A673 (cell line): Measurements from ENCODE around the gene STX1A. TPM values are rescaled to one million over a fixed set of nuclear protein-coding genes. Genes with fewer than 3 reads are reported as not detected.

ENCODE experiments used
- BruUV-seq: library from RNA; stranded (reverse); fragments of 400-500 nt; replicated peaks from 2 replicates; lab custom pipeline; 2021; lab: Mats Ljungman, UMichigan
- CTCF ChIA-PET: fragments of 300-600 bp; sonication (Branson Sonifier 250); formaldehyde crosslinking; loops from one replicate; lab custom pipeline; 2022; ENCODE audit warnings: antibody characterized with exemption; lab: Charles Lee
- POLR2A ChIA-PET: fragments of 300-600 bp; sonication (Branson Sonifier 250); formaldehyde crosslinking; loops from one replicate; lab custom pipeline; 2022; ENCODE audit warnings: antibody characterized with exemption; ENCODE audit not compliant: low non-redundant PET; lab: Charles Lee
- DNase-seq: peaks from one replicate; pipeline ENCODE4 v3.0.0-alpha.2; 2015; ENCODE audit warnings: low spot score
- H3K27ac ChIP-seq: fragments of 200-600 bp; sonication (generic); 2 replicates; pipeline ENCODE4 v1.5.1; 2016; ENCODE audit warnings: mixed run types, low read depth, mild to moderate bottlenecking, mixed read lengths, antibody characterized with exemption, low read length; ENCODE audit not compliant: poor library complexity, severe bottlenecking
- H3K27me3 ChIP-seq: fragments of 200-600 bp; sonication (generic); replicated peaks from 2 replicates; pipeline ENCODE4 v1.6.1; 2017; ENCODE audit warnings: mixed run types, low read depth, mild to moderate bottlenecking, mixed read lengths, antibody characterized with exemption, low read length; ENCODE audit not compliant: insufficient read depth, poor library complexity
- H3K36me3 ChIP-seq: fragments of 200-600 bp; sonication (generic); 2 replicates; pipeline ENCODE4 v1.6.1; 2016; ENCODE audit warnings: mixed run types, mild to moderate bottlenecking, mixed read lengths, antibody characterized with exemption, low read length; ENCODE audit not compliant: insufficient read depth, poor library complexity, severe bottlenecking
- H3K4me1 ChIP-seq: fragments of 200-600 bp; sonication (generic); 2 replicates; pipeline ENCODE4 v1.6.1; 2017; ENCODE audit warnings: mixed run types, mild to moderate bottlenecking, mixed read lengths, antibody characterized with exemption, low read length; ENCODE audit not compliant: insufficient read depth, poor library complexity, severe bottlenecking
- H3K4me3 ChIP-seq: fragments of 200-600 bp; sonication (generic); 2 replicates; pipeline ENCODE4 v1.5.1; 2016; ENCODE audit warnings: low read depth, mixed run types, mild to moderate bottlenecking, mixed read lengths, low read length; ENCODE audit not compliant: poor library complexity, severe bottlenecking
- H3K9me3 ChIP-seq: fragments of 200-600 bp; sonication (generic); 2 replicates; pipeline ENCODE4 v1.6.1; 2016; ENCODE audit warnings: mixed run types, low read depth, mild to moderate bottlenecking, mixed read lengths, antibody characterized with exemption, low read length; ENCODE audit not compliant: poor library complexity, severe bottlenecking
- CTCF ChIP-seq: fragments of 300-800, 200-600 bp; sonication (generic); conservative IDR thresholded peaks from 2 replicates; pipeline ENCODE4 v1.5.1; 2017; ENCODE audit warnings: low read depth, mild to moderate bottlenecking, antibody characterized with exemption, low read length, moderate library complexity, mixed read lengths
- EZH2 ChIP-seq: fragments of 200-600 bp; sonication (generic); IDR thresholded peaks from 2 replicates; pipeline ENCODE4 v1.6.1; 2017; ENCODE audit warnings: borderline replicate concordance, low read depth, mild to moderate bottlenecking, mixed read lengths, antibody characterized with exemption, low read length; ENCODE audit not compliant: poor library complexity, severe bottlenecking
- intact Hi-C: fragments of 100-400 bp; cut with micrococcal nuclease; formaldehyde crosslinking; loops from one replicate; pipeline ENCODE4 v1.10.0; 2022; ENCODE audit not compliant: unreplicated experiment
- total RNA-seq: library from RNA; stranded (reverse); gene quantifications from 2 replicates; pipeline ENCODE4 v1.2.3, GENCODE V29; 2021

STX1A gene
- total RNA-seq, 1 experiment from 2014 or later: 47.1 TPM

- no peak for TF ChIP-seq CTCF
- intact Hi-C loops: no loop called here
- Histone ChIP-seq H3K27me3 (no peaks in the 10 kb centered on the region), H3K4me1 (peaks cover 7% of the 10 kb centered on the region), H3K36me3 (no peaks in the 10 kb centered on the region), H3K4me3 (no peak overlapping the region), H3K27ac (no peak overlapping the region), H3K9me3 (no peaks in the 10 kb centered on the region)
- POLR2A ChIA-PET: interaction anchor here (0.6 kb wide), 1 partner anchor 389 kb away, joined by 3 read pairs; no protein-coding TSS in a partner anchor
- BruUV-seq: no TSS peak
- CTCF ChIA-PET: interaction anchor here (0.6 kb wide), 1 partner anchor 121 kb away, joined by 3 read pairs; no protein-coding TSS in a partner anchor
- no peak for DNase-seq
Measured at GRCh38 chr7:73727952-73728351, 8.5 kb upstream of the STX1A start.

- intact Hi-C loops: no loop called here
- POLR2A ChIA-PET: no interaction called here
- no peak overlapping the region for H3K27ac ChIP-seq
Measured at GRCh38 chr7:73726083-73726466, 6.6 kb upstream of the STX1A start.

GRCh38 chr7:73723813-73724212 lies 4.3 kb upstream of the STX1A start:
- Histone ChIP-seq H3K27me3 (no peaks in the 10 kb centered on the region), H3K9me3 (no peaks in the 10 kb centered on the region), H3K27ac (no peak overlapping the region), H3K36me3 (no peaks in the 10 kb centered on the region), H3K4me3 (no peak overlapping the region), H3K4me1 (peaks cover 13% of the 10 kb centered on the region)
- BruUV-seq: no TSS peak
- ChIA-PET CTCF (no interaction called here), POLR2A (interaction anchor here (0.7 kb wide), 1 partner anchor 167 kb away, joined by 14 read pairs; no protein-coding TSS in a partner anchor)
- intact Hi-C loops: no loop called here
- no peak for DNase-seq
- TF ChIP-seq EZH2 (no peak), CTCF (no peak)

More at GRCh38 chr7:73726083-73726466, 6.6 kb upstream of the STX1A start:
- H3K4me1 ChIP-seq: peaks cover 7% of the 10 kb centered on the region
- DNase-seq: no peak
- no peaks in the 10 kb centered on the region for H3K27me3 ChIP-seq
- no peaks in the 10 kb centered on the region for H3K9me3 ChIP-seq
- no peak overlapping the region for H3K4me3 ChIP-seq
- H3K36me3 ChIP-seq: no peaks in the 10 kb centered on the region
- CTCF ChIA-PET: interaction anchor here (0.8 to 1.9 kb wide), 6 partner anchors 11 to 160 kb away, joined by 3 to 45 read pairs (median 6); partner anchors contain the start of gene ABHD11
- TF ChIP-seq CTCF: 0 out of 2 replicates have a peak, but pooled peaks have one; percentile 4
- TF ChIP-seq EZH2: no peak
- BruUV-seq: no TSS peak
